Stimulated activated CD4-positive, alpha-beta T cell treated with anti-CD3 and anti-CD28 coated beads, TNF-alpha, amount 100 ng/mL, for 24 hours (primary cell): Measurements from ENCODE around the gene LACTB.

ENCODE experiments used
- DNase-seq, 3 experiments: peaks; one replicate each; pipeline ENCODE4 v3.0.0-alpha.2; 2020; ENCODE audit warnings: low read depth in 3 of 3

Gene LACTB

GRCh38 chr15:63133786-63134185, 12.1 kb downstream of the LACTB start:
- no peak for DNase-seq

- no peak for DNase-seq
Observed at GRCh38 chr15:63134245-63134985, 12.8 kb downstream of the LACTB start.

GRCh38 chr15:63135281-63135680, 13.6 kb downstream of the LACTB start:
- DNase-seq: no peak

GRCh38 chr15:63135804-63136203, 14.1 kb downstream of the LACTB start:
- DNase-seq: no peak

- DNase-seq: no peak
Observed at GRCh38 chr15:63136742-63137141, 15.1 kb downstream of the LACTB start.

- no peak for DNase-seq
Observed at GRCh38 chr15:63140936-63141335, 19.3 kb downstream of the LACTB start.

GRCh38 chr15:63145426-63145825, 23.8 kb downstream of the LACTB start:
- DNase-seq: no peak

GRCh38 chr15:63146684-63147083, 25.0 kb downstream of the LACTB start:
- no peak for DNase-seq

- no peak for DNase-seq
Observed at GRCh38 chr15:63151665-63152064, 30.0 kb downstream of the LACTB start.

GRCh38 chr15:63155486-63155885, 33.8 kb downstream of the LACTB start:
- no peak for DNase-seq

- no peak for DNase-seq
Observed at GRCh38 chr15:63156086-63156710, 34.5 kb downstream of the LACTB start.

GRCh38 chr15:63156755-63157117, 35.1 kb downstream of the LACTB start:
- DNase-seq: peak in 1 of 3 experiments; percentile 10

- peak; percentile 73 to 88 (median 76) for DNase-seq
Observed at GRCh38 chr15:63157118-63157843, 35.6 kb downstream of the LACTB start, which contains the start of gene RPS27L. Gene RPS27L, minus strand, starts transcription at chr15:63157477. Its CDS starts 72 bp downstream, at chr15:63157405.

GRCh38 chr15:63157891-63158431, 36.3 kb downstream of the LACTB start:
- DNase-seq: peak in 1 of 3 experiments; percentile 9

GRCh38 chr15:63160638-63161037, 39.0 kb downstream of the LACTB start:
- no peak for DNase-seq

GRCh38 chr15:63163217-63163616, 41.6 kb downstream of the LACTB start:
- DNase-seq: no peak

- DNase-seq: no peak
Observed at GRCh38 chr15:63165166-63165859, 43.7 kb downstream of the LACTB start.

- no peak for DNase-seq
Observed at GRCh38 chr15:63166219-63166618, 44.6 kb downstream of the LACTB start.

- DNase-seq: no peak
Observed at GRCh38 chr15:63169788-63170187, 48.1 kb downstream of the LACTB start.

- DNase-seq: no peak
Observed at GRCh38 chr15:63172376-63172775, 50.7 kb downstream of the LACTB start.

- DNase-seq: no peak
Observed at GRCh38 chr15:63172851-63173451, 51.3 kb downstream of the LACTB start.
